ENCODE results near the gene TRMT6.

Gene TRMT6

DNA sequence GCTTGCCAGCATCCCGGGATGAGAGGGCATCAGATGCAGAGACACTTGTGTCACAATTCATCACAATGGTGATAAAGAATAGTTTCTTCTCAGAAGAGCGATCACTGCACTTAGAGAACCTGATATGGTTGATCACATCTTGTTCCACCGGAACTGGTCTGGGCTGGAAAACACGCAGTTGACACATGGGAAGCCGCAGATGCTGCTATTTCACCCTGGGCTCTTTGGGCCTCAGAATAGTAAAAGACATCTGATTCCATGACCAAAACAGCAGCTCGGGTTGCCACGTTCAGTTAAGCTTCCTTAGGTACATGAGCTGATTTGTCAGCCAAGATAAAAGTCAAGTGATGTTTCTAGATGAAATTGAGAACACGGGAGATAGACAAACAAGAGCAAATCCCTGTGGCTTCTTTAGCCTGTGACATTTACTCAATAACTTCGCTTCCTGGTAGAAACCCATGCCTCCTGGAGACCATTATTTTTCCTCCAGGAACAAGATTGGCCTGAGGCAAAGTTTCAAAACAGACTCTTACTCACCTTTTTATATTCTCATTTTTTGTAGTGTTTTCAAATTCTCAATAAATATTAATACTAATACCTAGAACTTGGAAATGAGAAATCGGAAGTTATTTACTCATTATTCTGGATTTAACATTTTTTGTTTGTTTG, 59.4 kb downstream of the TRMT6 start:
- FAIRE-seq: no peak
- DNase-seq (ENCODE audit: insufficient read length): no peak
- TF ChIP-seq POLR2AphosphoS5 (IDR thresholded peaks at IDR 0.05; ENCODE audit: low read depth, low read length) (no peak), TAF1 (IDR thresholded peaks at IDR 0.05; ENCODE audit: borderline replicate concordance, low read depth, low read length) (no peak), POLR2A (IDR thresholded peaks at IDR 0.05; ENCODE audit: low read depth, low read length) (no peak)

DNA sequence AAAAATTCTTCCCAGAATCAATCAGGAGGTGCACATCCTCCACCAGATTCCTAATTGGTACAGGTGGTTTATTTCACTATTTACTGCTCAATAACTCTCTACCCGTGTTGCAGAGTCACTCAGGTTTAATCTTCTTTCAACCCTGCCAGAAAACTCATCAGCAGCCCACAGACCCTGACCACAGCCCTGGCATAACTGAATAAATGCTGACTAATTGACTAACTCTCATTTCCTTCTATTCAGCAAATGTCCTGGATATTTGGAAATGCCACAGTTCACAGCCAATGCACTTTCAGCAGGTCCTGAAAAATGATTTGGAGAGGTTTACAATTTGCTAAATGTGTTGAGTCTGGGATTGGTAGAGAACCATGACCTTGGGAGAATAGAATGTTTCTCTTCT, 62.3 kb downstream of the TRMT6 start:
- DNase-seq (ENCODE audit: insufficient read length) (no peak), FAIRE-seq (no peak)
- TF ChIP-seq POLR2A (IDR thresholded peaks at IDR 0.05; ENCODE audit: low read depth, low read length) (no peak), POLR2AphosphoS5 (IDR thresholded peaks at IDR 0.05; ENCODE audit: low read depth, low read length) (no peak), TAF1 (IDR thresholded peaks at IDR 0.05; ENCODE audit: borderline replicate concordance, low read depth, low read length) (no peak)

DNA sequence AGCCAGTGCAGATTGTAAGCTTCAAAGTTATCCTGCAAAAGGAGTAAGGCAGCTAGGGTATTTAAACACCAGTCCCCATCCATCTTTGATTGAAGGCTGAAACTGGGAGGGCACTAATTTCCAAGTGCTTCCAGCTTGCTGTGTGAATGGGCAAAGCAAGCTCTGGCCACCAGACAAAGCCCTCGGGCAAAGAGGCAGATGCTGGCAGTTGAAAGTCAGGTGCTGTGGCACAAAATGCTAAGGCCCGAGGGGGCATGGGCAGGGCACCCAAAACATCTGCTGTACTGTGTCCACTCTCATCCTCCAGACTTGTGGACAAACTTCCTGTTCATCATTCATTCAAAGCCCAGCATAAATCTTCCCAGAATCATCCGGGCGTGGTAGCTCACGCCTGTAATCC, 62.9 kb downstream of the TRMT6 start:
- FAIRE-seq: no peak
- DNase-seq (ENCODE audit: insufficient read length): no peak
- no peak for TF ChIP-seq POLR2A (IDR thresholded peaks at IDR 0.05; ENCODE audit: low read depth, low read length)
- no peak for TF ChIP-seq TAF1 (IDR thresholded peaks at IDR 0.05; ENCODE audit: borderline replicate concordance, low read depth, low read length)
- no peak for TF ChIP-seq POLR2AphosphoS5 (IDR thresholded peaks at IDR 0.05; ENCODE audit: low read depth, low read length)

Measured in GM12892 (cell line).